Mammary epithelial cell (primary cell): ENCODE results near the gene NFATC4.

Source experiments
- EZH2 ChIP-seq: IDR thresholded peaks from 2 replicates; pipeline ENCODE4 v1.6.1; 2012; ENCODE audit warnings: low read length, inconsistent platforms, borderline replicate concordance
- TF ChIP-seq, protein P1 (sequence below), 2 donors: IDR thresholded peaks in 1 of 2; conservative IDR thresholded peaks in 1 of 2; 2 replicates each; pipeline ENCODE4 v1.5.1; 2011 to 2012; ENCODE audit warnings: inconsistent platforms in 2 of 2, low read length in 2 of 2, mild to moderate bottlenecking in 2 of 2, control low read depth in 1 of 2, low read depth in 1 of 2; ENCODE audit not compliant: insufficient read depth in 1 of 2; ENCODE audit errors: extremely low read depth in 1 of 2

DNA sequence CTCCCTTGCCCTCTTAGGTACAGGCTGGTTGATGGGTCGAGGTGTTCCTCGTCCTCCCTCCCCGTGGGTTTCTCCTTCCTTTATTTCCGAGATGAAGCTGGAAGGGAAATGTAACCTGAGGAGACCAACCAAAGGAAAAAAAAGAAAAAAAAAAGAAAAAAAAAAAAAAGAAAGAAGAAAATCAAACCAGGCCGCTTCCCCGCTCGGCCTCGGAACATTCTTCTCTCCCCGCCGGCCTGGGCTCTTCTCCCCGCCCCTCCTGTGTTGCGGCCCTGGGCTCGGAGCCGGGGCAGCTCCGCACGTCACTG is 1.6 kb upstream of the NFATC4 start:
- TF ChIP-seq, protein P1, sequence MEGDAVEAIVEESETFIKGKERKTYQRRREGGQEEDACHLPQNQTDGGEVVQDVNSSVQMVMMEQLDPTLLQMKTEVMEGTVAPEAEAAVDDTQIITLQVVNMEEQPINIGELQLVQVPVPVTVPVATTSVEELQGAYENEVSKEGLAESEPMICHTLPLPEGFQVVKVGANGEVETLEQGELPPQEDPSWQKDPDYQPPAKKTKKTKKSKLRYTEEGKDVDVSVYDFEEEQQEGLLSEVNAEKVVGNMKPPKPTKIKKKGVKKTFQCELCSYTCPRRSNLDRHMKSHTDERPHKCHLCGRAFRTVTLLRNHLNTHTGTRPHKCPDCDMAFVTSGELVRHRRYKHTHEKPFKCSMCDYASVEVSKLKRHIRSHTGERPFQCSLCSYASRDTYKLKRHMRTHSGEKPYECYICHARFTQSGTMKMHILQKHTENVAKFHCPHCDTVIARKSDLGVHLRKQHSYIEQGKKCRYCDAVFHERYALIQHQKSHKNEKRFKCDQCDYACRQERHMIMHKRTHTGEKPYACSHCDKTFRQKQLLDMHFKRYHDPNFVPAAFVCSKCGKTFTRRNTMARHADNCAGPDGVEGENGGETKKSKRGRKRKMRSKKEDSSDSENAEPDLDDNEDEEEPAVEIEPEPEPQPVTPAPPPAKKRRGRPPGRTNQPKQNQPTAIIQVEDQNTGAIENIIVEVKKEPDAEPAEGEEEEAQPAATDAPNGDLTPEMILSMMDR (conservative IDR thresholded peaks at IDR 0.05 in 1 of 2, IDR thresholded peaks at IDR 0.05 in 1 of 2; ENCODE audit: extremely low read depth in 1 of 2, insufficient read depth in 1 of 2, low read depth in 1 of 2, low read length in 2 of 2), result no peak
- TF ChIP-seq EZH2, result no peak
